Spleen (tissue), 11 donors: ENCODE measurements around the gene NOS1AP. TPM values are rescaled to one million over a fixed set of nuclear protein-coding genes. Genes with fewer than 3 reads are reported as not detected.

Source experiments
- DNase-seq: peaks from one replicate; pipeline ENCODE4 v3.0.0-alpha.2; 2020
- H3K27ac ChIP-seq, 8 donors: fragments of 200-600 bp; sonication (generic) in 7 of 8; 1 replicate in 4 of 8; 2 replicates in 4 of 8; pipeline versions ENCODE4 v1.5.0 to v1.8.0; 2016 to 2021; ENCODE audit warnings: inconsistent platforms in 4 of 8, mild to moderate bottlenecking in 4 of 8, moderate library complexity in 1 of 8
- H3K27me3 ChIP-seq, 7 donors: fragments of 200-600 bp; sonication (generic) in 6 of 7; replicated peaks in 1 of 7; 1 replicate in 4 of 7; 2 replicates in 3 of 7; pipeline versions ENCODE4 v1.5.0 to v1.8.0; 2016 to 2021; ENCODE audit warnings: inconsistent platforms in 3 of 7, mild to moderate bottlenecking in 1 of 7
- H3K36me3 ChIP-seq, 6 donors: fragments of 200-600 bp; sonication (generic) in 5 of 6; 1 replicate in 4 of 6; 2 replicates in 2 of 6; pipeline versions ENCODE4 v1.5.0 to v1.8.0; 2016 to 2021; ENCODE audit warnings: inconsistent platforms in 2 of 6
- H3K4me1 ChIP-seq, 6 donors: fragments of 200-600 bp; sonication (generic) in 5 of 6; 1 replicate in 3 of 6; 2 replicates in 3 of 6; pipeline versions ENCODE4 v1.5.0 to v1.8.0; 2016 to 2021; ENCODE audit warnings: inconsistent platforms in 3 of 6
- H3K4me3 ChIP-seq, 8 donors: fragments of 200-600 bp; sonication (generic) in 7 of 8; 1 replicate in 4 of 8; 2 replicates in 4 of 8; pipeline versions ENCODE4 v1.5.0 to v1.8.0; 2016 to 2021; ENCODE audit warnings: inconsistent platforms in 4 of 8, mild to moderate bottlenecking in 4 of 8, moderate library complexity in 2 of 8
- H3K9me3 ChIP-seq, 8 donors: fragments of 200-600 bp; sonication (generic) in 7 of 8; 1 replicate in 4 of 8; 2 replicates in 4 of 8; pipeline versions ENCODE4 v1.5.0 to v1.8.0; 2016 to 2021; ENCODE audit warnings: inconsistent platforms in 4 of 8
- POLR2A ChIP-seq, 3 donors: fragments of 450-650 bp; IDR thresholded peaks; one replicate each; pipeline ENCODE4 v1.5.1; 2017; ENCODE audit warnings: antibody characterized with exemption in 3 of 3, mild to moderate bottlenecking in 1 of 3
- POLR2AphosphoS5 ChIP-seq, 3 donors: sonication (generic); formaldehyde crosslinking; IDR thresholded peaks; one replicate each; pipeline ENCODE4 v1.5.1; 2017; ENCODE audit warnings: antibody characterized with exemption in 3 of 3
- WGBS, 5 donors: extraction: QIAGEN DNeasy Blood & Tissue Kit in 3 of 5; methylation state at CpG; one replicate each; pipeline versions ENCODE4 v1.1.5 to v1.1.7; 2013 to 2018; 5-methylcytosine and 5-hydroxymethylcytosine counted together
- intact Hi-C: fragments of 100-400 bp; cut with DNase I; formaldehyde crosslinking; loops from one replicate; pipeline ENCODE4 v1.15.0; 2023; ENCODE audit warnings: low total_unique reads
- polyA plus RNA-seq, 3 donors: library from polyadenylated mRNA; stranded (reverse); fragments of 200-250 nt; gene quantifications; one replicate each; pipeline ENCODE4 v1.2.1, GENCODE V29; 2013
- total RNA-seq, 7 donors: library from RNA; depleted of rRNA in 3 of 7; stranded (reverse); fragments of >200 nt in 3 of 7; fragmentation: NEBNext Ultra II Directional in 4 of 7; extraction: Animal tissue kit (Norgen Biotek cat#: 25700) in 4 of 7; gene quantifications; one replicate each; pipeline versions ENCODE4 v1.1.0 to v1.2.1, GENCODE V29; 2016 to 2021
- TF ChIP-seq, protein P1 (sequence below), 11 experiments: fragments of 200-600 bp in 7 of 11; fragments of 450-650 bp in 4 of 11; sonication (generic) in 4 of 11; IDR thresholded peaks in 8 of 11; conservative IDR thresholded peaks in 3 of 11; 1 replicate in 7 of 11; 2 replicates in 4 of 11; pipeline versions ENCODE4 v1.4.0 to v1.8.0; 2016 to 2021; ENCODE audit warnings: antibody characterized with exemption in 11 of 11, inconsistent platforms in 4 of 11, mild to moderate bottlenecking in 1 of 11
- donor health status: healthy with polysubstance abuse.
- donor health status: DM: no; HTN: no; CAD: no; lungs with moderate emphysema.
- donor health status: DM: no; HTN: no; CAD: no.
- donor health status: Bipolar disorder and iron deficiency.
- donor health status: healthy.
- donor health status: DM: no; HTN: no; CAD: no.
- donor health status: DM: yes; HTN: yes; CAD: no.

NOS1AP gene
- total and polyA plus RNA-seq, 10 donors, result 0.16 to 1.7 (median 0.60) TPM; not detected in 2

DNA sequence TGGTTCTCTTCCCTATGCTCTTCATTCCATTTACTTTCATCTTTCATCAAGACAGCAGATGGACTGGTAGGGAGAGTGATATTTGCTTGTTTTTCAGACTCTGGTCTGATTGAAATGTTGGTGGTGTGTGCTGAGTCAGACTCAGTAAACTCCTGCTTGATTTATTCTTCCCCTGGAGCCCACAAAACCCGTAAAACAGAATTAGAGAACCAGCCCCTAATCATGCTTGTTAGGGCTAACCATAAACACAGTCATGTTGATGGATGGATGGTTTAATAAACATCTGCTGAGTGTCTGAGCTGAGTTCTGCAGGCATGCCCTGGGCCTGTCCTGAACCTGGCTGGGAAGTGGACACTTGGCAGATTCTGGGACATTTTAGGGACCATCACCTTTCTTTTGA lies 24.8 kb downstream of the NOS1AP start:
- 40 to 61% (median 47%) methylated on average over 1 of the region's 1 CpG for WGBS, 5 donors
- TF ChIP-seq, protein P1, sequence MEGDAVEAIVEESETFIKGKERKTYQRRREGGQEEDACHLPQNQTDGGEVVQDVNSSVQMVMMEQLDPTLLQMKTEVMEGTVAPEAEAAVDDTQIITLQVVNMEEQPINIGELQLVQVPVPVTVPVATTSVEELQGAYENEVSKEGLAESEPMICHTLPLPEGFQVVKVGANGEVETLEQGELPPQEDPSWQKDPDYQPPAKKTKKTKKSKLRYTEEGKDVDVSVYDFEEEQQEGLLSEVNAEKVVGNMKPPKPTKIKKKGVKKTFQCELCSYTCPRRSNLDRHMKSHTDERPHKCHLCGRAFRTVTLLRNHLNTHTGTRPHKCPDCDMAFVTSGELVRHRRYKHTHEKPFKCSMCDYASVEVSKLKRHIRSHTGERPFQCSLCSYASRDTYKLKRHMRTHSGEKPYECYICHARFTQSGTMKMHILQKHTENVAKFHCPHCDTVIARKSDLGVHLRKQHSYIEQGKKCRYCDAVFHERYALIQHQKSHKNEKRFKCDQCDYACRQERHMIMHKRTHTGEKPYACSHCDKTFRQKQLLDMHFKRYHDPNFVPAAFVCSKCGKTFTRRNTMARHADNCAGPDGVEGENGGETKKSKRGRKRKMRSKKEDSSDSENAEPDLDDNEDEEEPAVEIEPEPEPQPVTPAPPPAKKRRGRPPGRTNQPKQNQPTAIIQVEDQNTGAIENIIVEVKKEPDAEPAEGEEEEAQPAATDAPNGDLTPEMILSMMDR (IDR thresholded peaks at IDR 0.05 in 8 of 11, conservative IDR thresholded peaks at IDR 0.05 in 3 of 11), result no peak
- TF ChIP-seq POLR2AphosphoS5 (IDR thresholded peaks at IDR 0.05) (no peak), POLR2A (IDR thresholded peaks at IDR 0.05) (no peak)
- no peak for DNase-seq
- Histone ChIP-seq H3K4me1 (no peaks in the 10 kb centered on the region), H3K36me3 (no peaks in the 10 kb centered on the region), H3K27me3 (no peaks in the 10 kb centered on the region), H3K4me3 (no peak overlapping the region), H3K9me3 (peaks cover 0 to 4% (median 0%) of the 10 kb centered on the region in 8 donors), H3K27ac (no peak overlapping the region)
- intact Hi-C loops, result no loop called here

DNA sequence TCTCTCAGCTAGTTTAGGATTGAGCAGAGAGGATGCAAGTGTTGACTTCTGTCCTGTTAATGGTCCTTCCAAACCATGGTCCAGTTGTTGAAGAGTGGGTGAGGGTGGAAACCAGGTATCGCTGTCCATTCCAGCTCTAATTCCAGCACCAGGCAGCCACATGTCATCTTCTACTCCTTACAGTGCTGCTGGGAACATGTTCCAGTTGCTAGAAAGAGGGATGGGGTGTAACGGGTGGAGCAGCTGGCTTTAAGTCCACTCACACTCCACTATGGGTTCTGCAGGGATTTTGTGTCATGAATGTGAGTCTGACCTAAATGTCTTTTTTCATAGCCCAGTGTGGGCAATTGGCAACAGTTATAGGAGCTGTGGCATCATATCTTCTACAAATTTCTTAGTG lies 25.2 kb downstream of the NOS1AP start:
- no peak overlapping the region for H3K4me3 ChIP-seq
- no peak overlapping the region for H3K27ac ChIP-seq
- WGBS, 5 donors, result 90 to 100% (median 94%) methylated on average over 2 of the region's 2 CpGs
- intact Hi-C loops, result no loop called here
- H3K9me3 ChIP-seq, result peaks cover 0 to 2% (median 0%) of the 10 kb centered on the region in 8 donors
- TF ChIP-seq, protein P1 (IDR thresholded peaks at IDR 0.05 in 8 of 11, conservative IDR thresholded peaks at IDR 0.05 in 3 of 11), result no peak
- TF ChIP-seq POLR2A (IDR thresholded peaks at IDR 0.05) (no peak), POLR2AphosphoS5 (IDR thresholded peaks at IDR 0.05) (no peak)
- H3K36me3 ChIP-seq, result no peaks in the 10 kb centered on the region
- DNase-seq, result no peak
- no peaks in the 10 kb centered on the region for H3K4me1 ChIP-seq
- no peaks in the 10 kb centered on the region for H3K27me3 ChIP-seq

DNA sequence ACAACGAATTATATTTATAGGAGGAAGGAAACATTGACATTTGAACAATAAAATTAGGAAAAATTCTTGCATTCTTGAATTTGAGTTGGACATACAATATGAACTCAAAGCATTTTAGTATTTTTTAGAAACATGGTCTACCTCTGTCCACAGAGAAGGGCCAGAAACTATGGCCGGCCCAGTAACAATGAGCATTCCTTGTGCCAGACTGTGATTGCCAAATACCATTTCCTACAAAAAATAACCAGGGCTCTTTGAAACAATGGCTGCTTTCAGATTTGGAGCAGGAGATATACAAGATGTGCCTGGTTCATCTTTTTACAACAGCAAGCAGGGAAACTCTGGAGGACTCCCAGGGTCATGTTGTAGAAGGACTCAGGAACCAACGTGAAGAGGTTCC lies 38.4 kb downstream of the NOS1AP start:
- TF ChIP-seq POLR2AphosphoS5 (IDR thresholded peaks at IDR 0.05), result no peak
- TF ChIP-seq, protein P1 (IDR thresholded peaks at IDR 0.05 in 8 of 11, conservative IDR thresholded peaks at IDR 0.05 in 3 of 11), result no peak
- no peak for TF ChIP-seq POLR2A (IDR thresholded peaks at IDR 0.05)
- peaks cover 0 to 23% (median 0%) of the 10 kb centered on the region in 8 donors for H3K9me3 ChIP-seq
- H3K27ac ChIP-seq, result no peak overlapping the region
- H3K27me3 ChIP-seq, result peaks cover 0 to 35% (median 3%) of the 10 kb centered on the region in 7 donors
- H3K36me3 ChIP-seq, result no peaks in the 10 kb centered on the region
- WGBS, 5 donors, result 67 to 92% (median 85%) methylated on average over 3 of the region's 3 CpGs
- no peaks in the 10 kb centered on the region for H3K4me1 ChIP-seq
- intact Hi-C loops, result no loop called here
- H3K4me3 ChIP-seq, result no peak overlapping the region
- DNase-seq, result no peak

DNA sequence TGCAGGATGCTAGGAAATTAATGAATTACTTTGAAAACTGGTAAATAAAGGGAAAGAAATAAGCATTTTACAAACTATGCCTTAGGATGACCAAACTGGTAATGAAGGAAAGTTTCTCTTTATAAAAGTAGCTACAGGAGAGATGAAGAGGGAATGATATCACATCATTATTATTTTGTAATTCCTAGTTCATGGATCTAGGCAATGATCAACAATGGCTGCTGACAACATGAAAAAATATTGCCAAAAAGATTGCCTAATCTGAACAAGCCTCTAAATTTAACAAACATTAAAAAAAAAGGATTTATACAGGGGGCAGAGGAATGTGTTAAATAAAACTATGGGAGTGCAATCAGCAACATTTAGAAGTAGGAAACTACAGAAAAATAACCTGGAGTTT lies 38.9 kb downstream of the NOS1AP start:
- no peak for TF ChIP-seq POLR2AphosphoS5 (IDR thresholded peaks at IDR 0.05)
- peaks cover 0 to 4% (median 0%) of the 10 kb centered on the region in 6 donors for H3K4me1 ChIP-seq
- peaks cover 0 to 23% (median 0%) of the 10 kb centered on the region in 8 donors for H3K9me3 ChIP-seq
- H3K27ac ChIP-seq, result no peak overlapping the region
- no peak overlapping the region for H3K4me3 ChIP-seq
- no peak for DNase-seq
- intact Hi-C loops, result no loop called here
- H3K27me3 ChIP-seq, result peaks cover 0 to 38% (median 3%) of the 10 kb centered on the region in 7 donors
- no peaks in the 10 kb centered on the region for H3K36me3 ChIP-seq

DNA sequence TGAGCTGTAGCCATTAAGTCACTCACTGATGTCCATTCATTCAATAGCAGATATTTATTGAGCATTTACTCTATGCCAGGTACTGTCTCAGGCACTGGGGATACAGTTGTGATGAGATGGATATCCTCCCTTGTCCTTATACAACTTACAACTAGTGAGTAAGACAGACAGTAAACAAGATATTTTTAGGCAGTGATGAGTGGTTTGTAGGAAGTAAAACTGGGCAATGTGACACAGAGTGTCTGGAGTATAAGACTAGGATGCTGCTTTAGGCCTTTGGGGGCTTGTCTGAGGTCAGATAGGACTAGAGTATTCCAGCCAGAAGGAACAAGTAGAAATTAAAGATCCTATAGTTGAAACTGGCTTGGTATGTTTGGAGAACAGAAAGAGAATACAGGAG lies 41.4 kb downstream of the NOS1AP start:
- H3K27me3 ChIP-seq, result peaks cover 0 to 21% (median 2%) of the 10 kb centered on the region in 7 donors
- H3K9me3 ChIP-seq, result peaks cover 0 to 14% (median 0%) of the 10 kb centered on the region in 8 donors
- peaks cover 0 to 15% (median 0%) of the 10 kb centered on the region in 6 donors for H3K4me1 ChIP-seq
- TF ChIP-seq, protein P1 (IDR thresholded peaks at IDR 0.05 in 8 of 11, conservative IDR thresholded peaks at IDR 0.05 in 3 of 11), result no peak
- no peak for TF ChIP-seq POLR2A (IDR thresholded peaks at IDR 0.05)
- H3K36me3 ChIP-seq, result no peaks in the 10 kb centered on the region
- intact Hi-C loops, result no loop called here
- no peak for DNase-seq
- no peak overlapping the region for H3K27ac ChIP-seq
- H3K4me3 ChIP-seq, result no peak overlapping the region
